Esophagus muscularis mucosa (tissue), 3 donors: ENCODE data around the gene SCAF11.

Experiments
- POLR2A ChIP-seq: fragments of 450-650 bp; IDR thresholded peaks from one replicate; pipeline ENCODE4 v1.6.1; 2017; ENCODE audit warnings: antibody characterized with exemption, moderate library complexity, mild to moderate bottlenecking, low read depth
- TF ChIP-seq, protein P1 (sequence below), 3 experiments: fragments of 200-600 bp in 2 of 3; fragments of 450-650 bp in 1 of 3; sonication (generic) in 2 of 3; IDR thresholded peaks; one replicate each; pipeline ENCODE4 v1.5.1; 2017 to 2019; ENCODE audit warnings: antibody characterized with exemption in 3 of 3, mild to moderate bottlenecking in 2 of 3, moderate library complexity in 1 of 3

DNA sequence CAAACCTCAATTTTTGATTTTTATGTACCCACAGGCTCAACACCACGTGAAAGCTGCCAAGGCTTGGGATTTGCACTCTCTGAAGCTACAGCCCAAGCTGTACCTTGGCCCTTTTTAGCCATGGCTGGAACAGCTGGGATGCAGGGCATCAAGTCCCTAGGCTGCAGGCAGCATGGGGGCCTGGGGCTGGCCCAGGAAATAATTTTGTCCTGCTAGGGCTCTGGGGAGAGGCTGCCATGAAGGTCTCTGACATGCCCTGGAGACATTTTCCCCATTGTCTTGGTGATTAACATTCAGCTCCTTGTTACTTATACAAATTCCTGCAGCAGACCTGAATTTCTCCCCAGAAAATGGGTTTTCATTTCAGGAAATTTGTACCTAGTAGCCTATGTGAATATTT, 103.7 kb downstream of the SCAF11 start:
- no peak for TF ChIP-seq POLR2A
- TF ChIP-seq, protein P1, sequence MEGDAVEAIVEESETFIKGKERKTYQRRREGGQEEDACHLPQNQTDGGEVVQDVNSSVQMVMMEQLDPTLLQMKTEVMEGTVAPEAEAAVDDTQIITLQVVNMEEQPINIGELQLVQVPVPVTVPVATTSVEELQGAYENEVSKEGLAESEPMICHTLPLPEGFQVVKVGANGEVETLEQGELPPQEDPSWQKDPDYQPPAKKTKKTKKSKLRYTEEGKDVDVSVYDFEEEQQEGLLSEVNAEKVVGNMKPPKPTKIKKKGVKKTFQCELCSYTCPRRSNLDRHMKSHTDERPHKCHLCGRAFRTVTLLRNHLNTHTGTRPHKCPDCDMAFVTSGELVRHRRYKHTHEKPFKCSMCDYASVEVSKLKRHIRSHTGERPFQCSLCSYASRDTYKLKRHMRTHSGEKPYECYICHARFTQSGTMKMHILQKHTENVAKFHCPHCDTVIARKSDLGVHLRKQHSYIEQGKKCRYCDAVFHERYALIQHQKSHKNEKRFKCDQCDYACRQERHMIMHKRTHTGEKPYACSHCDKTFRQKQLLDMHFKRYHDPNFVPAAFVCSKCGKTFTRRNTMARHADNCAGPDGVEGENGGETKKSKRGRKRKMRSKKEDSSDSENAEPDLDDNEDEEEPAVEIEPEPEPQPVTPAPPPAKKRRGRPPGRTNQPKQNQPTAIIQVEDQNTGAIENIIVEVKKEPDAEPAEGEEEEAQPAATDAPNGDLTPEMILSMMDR (IDR thresholded peaks at IDR 0.05), result no peak
